HFFc6 (cell line): ENCODE results near the gene FGD6. TPM values are rescaled to one million over a fixed set of nuclear protein-coding genes. Genes with fewer than 3 reads are reported as not detected.
"Not testable (repeated sequence)": the region's sequence is repeated elsewhere in the genome, so short reads cannot be mapped to it uniquely, and the experiment has no call there.

Experiments
- DNase-seq: peaks from one replicate; pipeline ENCODE4 v3.0.0-alpha.2; 2018
- H3K27ac Mint-ChIP-seq: 2 replicates; pipeline ENCODE4 v1.8.0; 2020; ENCODE audit warnings: mild to moderate bottlenecking, mixed read lengths
- H3K27me3 Mint-ChIP-seq: 2 replicates; pipeline ENCODE4 v1.8.0; 2021; ENCODE audit warnings: mild to moderate bottlenecking, moderate library complexity, mixed read lengths; ENCODE audit not compliant: insufficient read depth
- H3K36me3 Mint-ChIP-seq: 2 replicates; pipeline ENCODE4 v1.8.0; 2021; ENCODE audit warnings: low read depth, mixed read lengths
- H3K4me1 Mint-ChIP-seq: 2 replicates; pipeline ENCODE4 v1.8.0; 2020; ENCODE audit warnings: low read depth, mixed read lengths
- H3K4me3 Mint-ChIP-seq: 2 replicates; pipeline ENCODE4 v1.8.0; 2020; ENCODE audit warnings: mild to moderate bottlenecking, moderate library complexity, mixed read lengths
- H3K9me3 Mint-ChIP-seq: 2 replicates; pipeline ENCODE4 v1.8.0; 2020; ENCODE audit warnings: mild to moderate bottlenecking, mixed read lengths
- CTCF ChIP-seq: fragments of 200-600 bp; sonication (generic); IDR thresholded peaks from 2 replicates; pipeline ENCODE4 v1.5.0; 2021; ENCODE audit warnings: antibody characterized with exemption, mild to moderate bottlenecking
- total RNA-seq, 6 experiments: library from RNA; stranded (reverse); fragmentation: NEBNext Ultra II Directional; extraction: Animal tissue kit (Norgen Biotek cat#: 25700); gene quantifications; 2 replicates in 1 of 6; 3 replicates in 5 of 6; pipeline ENCODE4 v1.2.3, GENCODE V29; 2021

The FGD6 gene
- total RNA-seq, 6 experiments from 2014 or later = 5.5 to 6.6 (median 6.0) TPM

DNA sequence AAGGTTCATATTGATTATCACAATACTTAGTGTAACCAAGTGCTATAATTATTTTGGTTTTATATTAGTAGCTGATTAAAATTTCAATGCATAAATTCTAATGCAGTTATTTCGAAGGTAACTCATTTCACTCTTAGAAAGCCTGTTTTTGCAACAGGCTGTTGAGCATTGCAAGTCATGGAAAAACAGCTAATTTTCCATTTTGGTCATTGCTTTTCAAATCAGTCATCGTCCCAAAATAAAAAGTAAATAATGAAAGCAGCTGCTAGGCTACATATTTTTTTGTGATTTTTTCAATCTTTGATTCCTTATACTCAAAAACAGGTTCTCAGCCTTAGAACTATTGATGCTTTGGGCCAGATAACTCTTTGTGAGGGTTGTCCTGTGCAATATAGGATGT lies 23.3 kb upstream of the FGD6 start:
- H3K36me3 Mint-ChIP-seq = peaks cover 5% of the 10 kb centered on the region; the same call in 1 of the 2 replicates
- no peak for TF ChIP-seq CTCF
- H3K4me3 Mint-ChIP-seq = no peak overlapping the region
- DNase-seq = no peak
- H3K27ac Mint-ChIP-seq = no peak overlapping the region
- peaks cover 1% of the 10 kb centered on the region; the same call in 1 of the 2 replicates for H3K27me3 Mint-ChIP-seq
- no peaks in the 10 kb centered on the region for H3K9me3 Mint-ChIP-seq
- H3K4me1 Mint-ChIP-seq = peaks cover 16% of the 10 kb centered on the region

DNA sequence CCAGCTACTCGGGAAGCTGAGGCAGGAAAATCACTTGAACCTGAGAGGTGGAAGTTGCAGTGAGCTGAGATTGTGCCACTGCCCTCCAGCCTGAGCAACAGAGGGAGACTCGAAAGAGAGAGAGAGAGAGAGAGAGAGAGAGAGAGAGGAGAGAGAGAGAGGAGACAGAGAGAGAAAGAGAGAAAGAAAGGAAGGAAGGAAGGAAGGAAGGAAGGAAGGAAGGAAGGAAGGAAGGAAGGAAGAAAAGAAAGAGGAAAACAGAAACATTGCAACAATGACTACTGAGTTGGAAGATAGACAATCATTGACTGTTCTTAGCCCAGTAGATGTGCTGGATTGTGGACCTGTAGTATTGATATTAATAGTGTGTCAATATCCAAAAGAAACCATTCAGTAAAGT lies 22.6 kb upstream of the FGD6 start:
- not testable (repeated sequence) for H3K27me3 Mint-ChIP-seq, H3K36me3 Mint-ChIP-seq, H3K9me3 Mint-ChIP-seq, H3K27ac Mint-ChIP-seq, DNase-seq, H3K4me3 Mint-ChIP-seq
- H3K4me1 Mint-ChIP-seq = peaks cover 11% of the 10 kb centered on the region; the same call in 1 of the 2 replicates

GRCh38 chr12:95239216-95239615 lies 21.9 kb upstream of the FGD6 start:
- H3K4me1 Mint-ChIP-seq = peaks cover 11% of the 10 kb centered on the region; the same call in 1 of the 2 replicates
- no peaks in the 10 kb centered on the region for H3K9me3 Mint-ChIP-seq
- peaks cover 1% of the 10 kb centered on the region; the same call in 1 of the 2 replicates for H3K27me3 Mint-ChIP-seq
- DNase-seq = no peak
- H3K4me3 Mint-ChIP-seq = no peak overlapping the region
- H3K36me3 Mint-ChIP-seq = peaks cover 5% of the 10 kb centered on the region; the same call in 1 of the 2 replicates
- no peak overlapping the region for H3K27ac Mint-ChIP-seq
- no peak for TF ChIP-seq CTCF

- no peaks in the 10 kb centered on the region for H3K9me3 Mint-ChIP-seq
- peaks cover 11% of the 10 kb centered on the region; the same call in 1 of the 2 replicates for H3K4me1 Mint-ChIP-seq
- peaks cover 1% of the 10 kb centered on the region; the same call in 1 of the 2 replicates for H3K27me3 Mint-ChIP-seq
- no peak for TF ChIP-seq CTCF
- peaks cover 5% of the 10 kb centered on the region; the same call in 1 of the 2 replicates for H3K36me3 Mint-ChIP-seq
- H3K4me3 Mint-ChIP-seq = no peak overlapping the region
- DNase-seq = no peak
- no peak overlapping the region for H3K27ac Mint-ChIP-seq
Observed at GRCh38 chr12:95238150-95238549, 20.9 kb upstream of the FGD6 start.

- no peaks in the 10 kb centered on the region for H3K9me3 Mint-ChIP-seq
- no peak for DNase-seq
Observed at GRCh38 chr12:95237315-95237714, 20.0 kb upstream of the FGD6 start.

GRCh38 chr12:95235621-95236020 lies 18.4 kb upstream of the FGD6 start:
- H3K27me3 Mint-ChIP-seq, H3K9me3 Mint-ChIP-seq, DNase-seq, H3K27ac Mint-ChIP-seq, H3K4me3 Mint-ChIP-seq, H3K36me3 Mint-ChIP-seq: not testable (repeated sequence)
- H3K4me1 Mint-ChIP-seq = peaks cover 26% of the 10 kb centered on the region

More at GRCh38 chr12:95237315-95237714, 20.0 kb upstream of the FGD6 start:
- Mint-ChIP-seq H3K36me3 (peaks cover 5% of the 10 kb centered on the region; the same call in 1 of the 2 replicates), H3K27me3 (peaks cover 1% of the 10 kb centered on the region; the same call in 1 of the 2 replicates), H3K4me3 (no peak overlapping the region), H3K27ac (peak overlapping the region; percentile 11; the same call in 1 of the 2 replicates), H3K4me1 (peaks cover 15% of the 10 kb centered on the region; the same call in 1 of the 2 replicates)
- no peak for TF ChIP-seq CTCF

GRCh38 chr12:95234187-95234586 lies 16.9 kb upstream of the FGD6 start:
- H3K36me3 Mint-ChIP-seq, H3K27me3 Mint-ChIP-seq, H3K9me3 Mint-ChIP-seq, DNase-seq, H3K27ac Mint-ChIP-seq, H3K4me3 Mint-ChIP-seq: not testable (repeated sequence)
- peaks cover 35% of the 10 kb centered on the region for H3K4me1 Mint-ChIP-seq
